ENCODE data around the gene CAPNS2. TPM values are rescaled to one million over a fixed set of nuclear protein-coding genes. Genes with fewer than 3 reads are reported as not detected.

Gene CAPNS2
- total RNA-seq, 1 donor from 2014 or later: 0.24 TPM

DNA sequence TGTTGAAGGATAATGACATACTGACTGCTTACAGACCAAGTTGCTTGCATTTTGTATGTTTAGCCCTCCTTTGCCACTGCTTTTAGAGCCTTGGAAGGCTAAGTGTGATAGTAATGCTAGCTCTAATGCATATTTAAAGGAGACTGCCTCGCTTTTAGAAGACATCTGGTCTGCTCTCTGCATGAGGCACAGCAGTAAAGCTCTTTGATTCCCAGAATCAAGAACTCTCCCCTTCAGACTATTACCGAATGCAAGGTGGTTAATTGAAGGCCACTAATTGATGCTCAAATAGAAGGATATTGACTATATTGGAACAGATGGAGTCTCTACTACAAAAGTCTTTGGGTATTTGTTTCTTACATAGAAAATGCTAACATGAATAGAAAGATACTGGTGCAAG lies 19.1 kb downstream of the CAPNS2 start:
- H3K4me1 Mint-ChIP-seq: peaks cover 7% of the 10 kb centered on the region
- no peak overlapping the region for H3K4me3 ChIP-seq
- no peak overlapping the region for H3K4me3 Mint-ChIP-seq
- no peaks in the 10 kb centered on the region for H3K9me3 ChIP-seq (ENCODE audit: low read depth)
- H3K36me3 ChIP-seq: no peaks in the 10 kb centered on the region
- no peak overlapping the region for H3K27ac Mint-ChIP-seq
- H3K4me1 ChIP-seq: peaks cover 10% of the 10 kb centered on the region
- H3K27ac ChIP-seq: no peak overlapping the region
- DNase-seq (ENCODE audit: low spot score): peak; percentile 16
- H2AFZ ChIP-seq (replicated peaks): no peak overlapping the region
- H3K9ac ChIP-seq: no peak overlapping the region
- peaks cover 2% of the 10 kb centered on the region for H3K36me3 Mint-ChIP-seq
- peaks cover 8% of the 10 kb centered on the region for H3F3A ChIP-seq (ENCODE audit: low read depth)
- H4K20me1 ChIP-seq (ENCODE audit: low read depth): no peaks in the 10 kb centered on the region
- H3K27me3 Mint-ChIP-seq (ENCODE audit: insufficient read depth, low read depth): no peaks in the 10 kb centered on the region
- no peaks in the 10 kb centered on the region for H3K79me2 ChIP-seq (ENCODE audit: low read depth)
- H3K9me3 Mint-ChIP-seq: no peaks in the 10 kb centered on the region
- H3K27me3 ChIP-seq: no peaks in the 10 kb centered on the region
- peak overlapping the region; percentile 58 for H3K4me2 ChIP-seq
- TF ChIP-seq CTCF (IDR thresholded peaks at IDR 0.05): no peak
- TF ChIP-seq EZH2phosphoT487 (IDR thresholded peaks at IDR 0.05): no peak
- TF ChIP-seq EZH2 (IDR thresholded peaks at IDR 0.05): no peak

DNA sequence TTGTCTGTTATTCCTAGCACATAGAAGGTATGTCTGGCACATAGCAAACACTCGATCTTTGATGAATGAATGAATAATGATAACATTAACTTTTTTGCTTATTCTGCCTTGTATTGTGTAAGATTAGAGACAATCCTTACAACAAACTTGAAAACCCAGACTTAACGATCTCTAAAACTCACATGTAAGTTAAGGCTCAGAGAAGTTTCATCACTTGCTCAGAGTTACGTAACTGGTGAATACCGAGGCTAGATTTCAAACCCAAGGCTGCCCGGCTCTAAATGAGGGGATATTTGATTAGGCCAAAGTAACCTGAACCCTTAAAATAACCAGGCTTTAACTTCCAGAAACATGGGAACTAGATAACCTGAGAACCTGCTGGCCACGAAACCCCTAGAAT lies 22.3 kb downstream of the CAPNS2 start:
- Mint-ChIP-seq H3K27me3 (ENCODE audit: insufficient read depth, low read depth) (no peaks in the 10 kb centered on the region), H3K36me3 (no peaks in the 10 kb centered on the region), H3K27ac (no peak overlapping the region), H3K9me3 (no peaks in the 10 kb centered on the region), H3K4me3 (no peak overlapping the region), H3K4me1 (peaks cover 7% of the 10 kb centered on the region)
- Histone ChIP-seq H3K4me3 (no peak overlapping the region), H3K79me2 (ENCODE audit: low read depth) (no peaks in the 10 kb centered on the region), H3K4me2 (no peak overlapping the region), H3F3A (ENCODE audit: low read depth) (peaks cover 8% of the 10 kb centered on the region), H4K20me1 (ENCODE audit: low read depth) (no peaks in the 10 kb centered on the region), H3K27me3 (no peaks in the 10 kb centered on the region), H3K9me3 (ENCODE audit: low read depth) (no peaks in the 10 kb centered on the region), H3K27ac (no peak overlapping the region), H2AFZ (replicated peaks) (peak overlapping the region; percentile 44), H3K4me1 (peaks cover 10% of the 10 kb centered on the region), H3K36me3 (no peaks in the 10 kb centered on the region), H3K9ac (no peak overlapping the region)
- no peak for DNase-seq (ENCODE audit: low spot score)
- TF ChIP-seq EZH2phosphoT487 (IDR thresholded peaks at IDR 0.05) (no peak), EZH2 (IDR thresholded peaks at IDR 0.05) (no peak), CTCF (IDR thresholded peaks at IDR 0.05) (no peak)

DNA sequence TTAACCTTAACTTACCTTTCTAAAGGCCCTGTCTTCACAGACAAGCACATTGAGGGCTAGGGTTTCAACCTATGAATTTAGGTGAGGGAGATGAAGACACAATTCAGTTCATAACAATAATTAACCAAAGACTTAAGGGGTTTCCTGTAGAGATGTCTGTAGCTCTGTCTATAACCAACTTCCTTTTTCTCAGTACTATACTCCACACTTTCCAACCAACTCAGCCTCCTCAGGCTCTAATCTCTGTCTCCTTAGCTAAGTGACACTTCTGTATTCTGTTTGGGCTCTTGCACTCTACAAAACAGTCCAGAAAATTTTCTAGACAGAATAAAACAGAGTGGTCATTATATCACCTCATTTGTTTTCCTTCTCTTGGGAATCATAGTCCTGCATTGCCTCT lies 25.8 kb downstream of the CAPNS2 start:
- H4K20me1 ChIP-seq (ENCODE audit: low read depth): no peaks in the 10 kb centered on the region
- Mint-ChIP-seq H3K27me3 (ENCODE audit: insufficient read depth, low read depth) (no peaks in the 10 kb centered on the region), H3K9me3 (no peaks in the 10 kb centered on the region), H3K4me1 (no peaks in the 10 kb centered on the region), H3K4me3 (no peak overlapping the region), H3K36me3 (no peaks in the 10 kb centered on the region), H3K27ac (no peak overlapping the region)
- no peak for TF ChIP-seq CTCF (IDR thresholded peaks at IDR 0.05)
- TF ChIP-seq EZH2 (IDR thresholded peaks at IDR 0.05): no peak
- no peak for TF ChIP-seq EZH2phosphoT487 (IDR thresholded peaks at IDR 0.05)
- H3K36me3 ChIP-seq: no peaks in the 10 kb centered on the region
- H3F3A ChIP-seq (ENCODE audit: low read depth): no peaks in the 10 kb centered on the region
- H2AFZ ChIP-seq (replicated peaks): no peak overlapping the region
- no peaks in the 10 kb centered on the region for H3K79me2 ChIP-seq (ENCODE audit: low read depth)
- no peaks in the 10 kb centered on the region for H3K27me3 ChIP-seq
- peaks cover 12% of the 10 kb centered on the region for H3K4me1 ChIP-seq
- no peak overlapping the region for H3K4me2 ChIP-seq
- H3K27ac ChIP-seq: no peak overlapping the region
- no peak overlapping the region for H3K4me3 ChIP-seq
- no peak for DNase-seq (ENCODE audit: low spot score)
- no peaks in the 10 kb centered on the region for H3K9me3 ChIP-seq (ENCODE audit: low read depth)
- no peak overlapping the region for H3K9ac ChIP-seq
